HL-60 (cell line): Measurements from ENCODE around the gene NDUFAB1.

Source experiments
- DNase-seq, 2 experiments: peaks; one replicate each; pipeline ENCODE4 v3.0.0-alpha.2; 2010 to 2020; ENCODE audit warnings: low read depth in 1 of 2, low spot score in 1 of 2
- H3K27ac ChIP-seq: fragments of 250-450 bp; sonication (Bioruptor Pico); replicated peaks from 2 replicates; pipeline ENCODE4 v1.5.1; 2020; ENCODE audit warnings: mild to moderate bottlenecking, moderate library complexity
- H3K27me3 ChIP-seq: fragments of 250-450 bp; sonication (Bioruptor Pico); 2 replicates; pipeline ENCODE4 v1.5.1; 2021; ENCODE audit warnings: mild to moderate bottlenecking, moderate library complexity; ENCODE audit not compliant: insufficient read depth, poor library complexity, severe bottlenecking
- H3K4me3 ChIP-seq: replicated peaks from 2 replicates; pipeline ENCODE4 v1.5.1; 2011; ENCODE audit warnings: mild to moderate bottlenecking, control low read depth, low read length; ENCODE audit not compliant: insufficient read depth
- CTCF ChIP-seq: IDR thresholded peaks from one replicate; pipeline ENCODE4 v1.5.1; 2011; ENCODE audit warnings: low read length, control low read depth, inconsistent platforms; ENCODE audit not compliant: insufficient read depth
- GABPA ChIP-seq: IDR thresholded peaks from 2 replicates; pipeline ENCODE4 v1.6.1; 2012; ENCODE audit warnings: low read depth
- POLR2AphosphoS5 ChIP-seq: IDR thresholded peaks from 2 replicates; pipeline ENCODE4 v1.6.1; 2012; ENCODE audit warnings: low read depth
- REST ChIP-seq: IDR thresholded peaks from 2 replicates; pipeline ENCODE4 v1.6.1; 2012; ENCODE audit warnings: low read depth; ENCODE audit not compliant: insufficient replicate concordance
- SPI1 ChIP-seq: IDR thresholded peaks from 2 replicates; pipeline ENCODE4 v1.6.1; 2012; ENCODE audit warnings: low read depth, mild to moderate bottlenecking, borderline replicate concordance

NDUFAB1 gene

DNA sequence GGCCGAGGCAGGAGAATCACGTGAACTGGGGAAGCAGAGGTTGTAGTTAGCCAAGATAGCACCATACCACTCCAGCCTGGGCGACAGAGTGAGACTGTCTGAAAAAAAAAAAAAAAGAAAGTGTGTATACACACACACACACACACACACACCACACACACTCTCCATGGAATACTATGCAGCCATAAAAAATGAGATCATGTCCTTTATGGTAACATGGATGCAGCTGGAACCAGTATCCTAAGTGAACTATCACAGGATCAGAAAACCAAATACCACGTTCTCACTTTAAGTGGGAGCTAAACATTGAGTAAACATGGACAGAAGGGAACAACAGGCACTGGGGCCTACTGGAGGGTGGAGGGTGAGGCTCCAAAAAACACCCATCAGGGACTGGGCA lies 16.7 kb downstream of the NDUFAB1 start:
- Histone ChIP-seq H3K4me3 (no peak overlapping the region), H3K27me3 (no peaks in the 10 kb centered on the region), H3K27ac (no peak overlapping the region)
- DNase-seq = no peak
- TF ChIP-seq POLR2AphosphoS5 = no peak
- TF ChIP-seq CTCF = no peak
- TF ChIP-seq SPI1 = no peak
- TF ChIP-seq REST = no peak
- TF ChIP-seq GABPA = no peak

DNA sequence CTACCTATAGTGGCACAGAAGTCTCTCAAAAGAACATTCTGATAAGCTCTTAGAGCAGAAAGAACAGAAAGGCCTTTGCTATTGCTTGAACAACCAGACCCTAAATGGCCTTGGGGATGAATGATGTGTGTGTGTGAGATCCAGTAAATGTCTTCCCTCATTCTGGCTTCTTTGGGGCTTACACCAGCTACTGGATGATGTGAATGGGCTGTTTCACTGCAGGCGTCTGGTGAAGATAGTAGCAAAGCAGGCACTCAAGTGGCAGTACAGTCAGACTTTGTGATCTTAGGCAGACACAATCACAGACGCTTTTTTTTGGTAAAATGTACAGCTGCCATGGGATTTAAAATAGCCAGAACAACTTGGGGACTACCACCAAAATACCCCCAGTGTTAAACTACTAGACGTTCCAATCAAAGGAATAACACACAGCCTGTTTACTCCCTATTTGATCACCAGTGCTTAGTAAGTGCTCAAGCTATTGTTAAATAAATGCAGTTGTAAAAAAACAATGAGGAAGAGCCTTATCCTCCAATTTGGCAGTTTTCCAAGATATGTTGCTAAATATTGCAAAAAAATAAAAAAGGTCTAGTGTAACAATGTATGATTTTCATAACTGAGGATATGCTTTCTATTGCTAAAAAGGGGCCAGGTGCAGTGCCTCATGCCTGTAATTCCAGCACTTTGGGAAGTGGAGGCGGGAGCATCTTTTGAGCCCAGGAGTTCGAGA lies 17.9 kb downstream of the NDUFAB1 start:
- no peaks in the 10 kb centered on the region for H3K27me3 ChIP-seq
- H3K4me3 ChIP-seq = no peak overlapping the region
- H3K27ac ChIP-seq = no peak overlapping the region
- no peak for TF ChIP-seq GABPA
- no peak for TF ChIP-seq CTCF
- peak; percentile 33; the same call in 1 of the 2 replicates for TF ChIP-seq SPI1
- TF ChIP-seq POLR2AphosphoS5 = no peak
- no peak for TF ChIP-seq REST
- no peak for DNase-seq

GRCh38 chr16:23577493-23577892 lies 18.6 kb downstream of the NDUFAB1 start:
- no peak for DNase-seq
- H3K4me3 ChIP-seq = no peak overlapping the region
- H3K27ac ChIP-seq = no peak overlapping the region
- no peak for TF ChIP-seq REST
- no peak for TF ChIP-seq POLR2AphosphoS5
- TF ChIP-seq GABPA = no peak
- no peaks in the 10 kb centered on the region for H3K27me3 ChIP-seq

GRCh38 chr16:23575834-23576233 lies 20.3 kb downstream of the NDUFAB1 start:
- no peak for DNase-seq
- no peaks in the 10 kb centered on the region for H3K27me3 ChIP-seq
- no peak overlapping the region for H3K4me3 ChIP-seq
- TF ChIP-seq REST = no peak
- TF ChIP-seq CTCF = no peak
- TF ChIP-seq SPI1 = no peak
- TF ChIP-seq GABPA = no peak
- no peak for TF ChIP-seq POLR2AphosphoS5
- H3K27ac ChIP-seq = no peak overlapping the region
